Measurements from ENCODE around the gene LHB.

LHB gene

GRCh38 chr19:49010453-49010852 is 6.4 kb downstream of the LHB start:
- CTCF ChIA-PET, result interaction anchor here (3.3 to 11.0 kb wide), 2 partner anchors 11 to 17 kb away, joined by 15 to 146 read pairs; partner anchors contain the start of genes GYS1 and RUVBL2
- DNase-seq (ENCODE audit: low read depth, low spot score), result no peak
- no peak overlapping the region for H3K4me3 ChIP-seq (ENCODE audit: low read depth, low read length)
- POLR2A ChIA-PET, result no interaction called here
- no peak for TF ChIP-seq CTCF (IDR thresholded peaks at IDR 0.05; ENCODE audit: insufficient read depth, low read length, missing control alignments)

- DNase-seq (ENCODE audit: low read depth, low spot score), result no peak
- no peak for TF ChIP-seq CTCF (IDR thresholded peaks at IDR 0.05; ENCODE audit: insufficient read depth, low read length, missing control alignments)
- ChIA-PET CTCF (interaction anchor here (0.6 to 11.0 kb wide), 5 partner anchors 8 to 190 kb away, joined by 3 to 146 read pairs (median 11); partner anchors contain the start of genes GYS1, LHB and RUVBL2), POLR2A (no interaction called here)
- H3K4me3 ChIP-seq (ENCODE audit: low read depth, low read length), result no peak overlapping the region
Measured at GRCh38 chr19:49009828-49010227, 7.1 kb downstream of the LHB start.

- POLR2A ChIA-PET, result interaction anchor here (1.6 kb wide), 1 partner anchor 9 kb away, joined by 3 read pairs; no protein-coding TSS in a partner anchor
- TF ChIP-seq CTCF (IDR thresholded peaks at IDR 0.05; ENCODE audit: insufficient read depth, low read length, missing control alignments), result no peak
- CTCF ChIA-PET, result interaction anchor here (1.0 to 11.0 kb wide), 4 partner anchors 8 to 218 kb away, joined by 3 to 146 read pairs (median 8); no protein-coding TSS in a partner anchor
- no peak for DNase-seq (ENCODE audit: low read depth, low spot score)
- no peak overlapping the region for H3K4me3 ChIP-seq (ENCODE audit: low read depth, low read length)
Measured at GRCh38 chr19:49006905-49007304, 10.0 kb downstream of the LHB start.

GRCh38 chr19:49004964-49005614 is 11.8 kb downstream of the LHB start:
- TF ChIP-seq CTCF (IDR thresholded peaks at IDR 0.05; ENCODE audit: insufficient read depth, low read length, missing control alignments), result no peak
- POLR2A ChIA-PET, result no interaction called here
- no peak overlapping the region for H3K4me3 ChIP-seq (ENCODE audit: low read depth, low read length)
- no peak for DNase-seq (ENCODE audit: low read depth, low spot score)
- CTCF ChIA-PET, result interaction anchor here (2.3 to 2.6 kb wide), 2 partner anchors 12 to 13 kb away, joined by 14 to 23 read pairs; partner anchors contain the start of genes GYS1 and RUVBL2

- ChIA-PET CTCF (interaction anchor here (0.8 to 2.6 kb wide), 6 partner anchors 9 to 216 kb away, joined by 3 to 23 read pairs (median 3); partner anchors contain the start of genes GYS1 and RUVBL2), POLR2A (interaction anchor here (0.5 kb wide), 1 partner anchor 292 kb away, joined by 3 read pairs; no protein-coding TSS in a partner anchor)
- TF ChIP-seq CTCF (IDR thresholded peaks at IDR 0.05; ENCODE audit: insufficient read depth, low read length, missing control alignments), result no peak
- no peak overlapping the region for H3K4me3 ChIP-seq (ENCODE audit: low read depth, low read length)
- no peak for DNase-seq (ENCODE audit: low read depth, low spot score)
Measured at GRCh38 chr19:49004133-49004532, 12.8 kb downstream of the LHB start.
